ENCODE results near the gene FBXO28.

The FBXO28 gene

GRCh38 chr1:224178894-224179293, 65.0 kb downstream of the FBXO28 start:
- no peak for FAIRE-seq

GRCh38 chr1:224180783-224181452, 67.0 kb downstream of the FBXO28 start:
- no peak for DNase-seq (ENCODE audit: insufficient read length, low spot score)
- no peak for TF ChIP-seq POLR2A (IDR thresholded peaks at IDR 0.05; ENCODE audit: low read depth, low read length)
- FAIRE-seq: no peak

More at GRCh38 chr1:224178894-224179293, 65.0 kb downstream of the FBXO28 start:
- DNase-seq (ENCODE audit: insufficient read length, low spot score): no peak
- no peak for TF ChIP-seq POLR2A (IDR thresholded peaks at IDR 0.05; ENCODE audit: low read depth, low read length)

- TF ChIP-seq POLR2A (IDR thresholded peaks at IDR 0.05; ENCODE audit: low read depth, low read length): no peak
- FAIRE-seq (no peak), DNase-seq (ENCODE audit: insufficient read length, low spot score) (no peak)
These were observed 67.5 kb downstream of the FBXO28 start for GRCh38 chr1:224181453-224181810.

GRCh38 chr1:224182057-224182865, 68.3 kb downstream of the FBXO28 start:
- FAIRE-seq (no peak), DNase-seq (ENCODE audit: insufficient read length, low spot score) (no peak)
- no peak for TF ChIP-seq POLR2A (IDR thresholded peaks at IDR 0.05; ENCODE audit: low read depth, low read length)

- peak; percentile 85 for TF ChIP-seq POLR2A (IDR thresholded peaks at IDR 0.05; ENCODE audit: low read depth, low read length)
- peak; percentile 90 for DNase-seq (ENCODE audit: insufficient read length, low spot score)
- no peak for FAIRE-seq
These were observed 69.1 kb downstream of the FBXO28 start, which contains the start of gene DEGS1 for GRCh38 chr1:224182866-224183590. Gene DEGS1, plus strand, starts transcription at chr1:224183240. Its CDS starts 97 bp downstream, at chr1:224183337.

- no peak for FAIRE-seq
- peak; percentile 56 for DNase-seq (ENCODE audit: insufficient read length, low spot score)
These were observed 69.8 kb downstream of the FBXO28 start for GRCh38 chr1:224183591-224184312.

GRCh38 chr1:224185208-224185607, 71.3 kb downstream of the FBXO28 start:
- no peak for DNase-seq (ENCODE audit: insufficient read length, low spot score)
- FAIRE-seq: no peak
- no peak for TF ChIP-seq POLR2A (IDR thresholded peaks at IDR 0.05; ENCODE audit: low read depth, low read length)

More at GRCh38 chr1:224183591-224184312, 69.8 kb downstream of the FBXO28 start:
- TF ChIP-seq POLR2A (IDR thresholded peaks at IDR 0.05; ENCODE audit: low read depth, low read length): peak; percentile 43; the same call in 1 of the 2 replicates

- FAIRE-seq (no peak), DNase-seq (ENCODE audit: insufficient read length, low spot score) (no peak)
- no peak for TF ChIP-seq POLR2A (IDR thresholded peaks at IDR 0.05; ENCODE audit: low read depth, low read length)
These were observed 74.4 kb downstream of the FBXO28 start for GRCh38 chr1:224188286-224188685.

- no peak for FAIRE-seq
- no peak for TF ChIP-seq POLR2A (IDR thresholded peaks at IDR 0.05; ENCODE audit: low read depth, low read length)
- no peak for DNase-seq (ENCODE audit: insufficient read length, low spot score)
These were observed 75.7 kb downstream of the FBXO28 start for GRCh38 chr1:224189561-224189960.

- FAIRE-seq: no peak
These were observed 78.3 kb downstream of the FBXO28 start for GRCh38 chr1:224192082-224192788.

GRCh38 chr1:224193319-224193966, 79.5 kb downstream of the FBXO28 start:
- DNase-seq (ENCODE audit: insufficient read length, low spot score) (no peak), FAIRE-seq (no peak)
- TF ChIP-seq POLR2A (IDR thresholded peaks at IDR 0.05; ENCODE audit: low read depth, low read length): no peak

More at GRCh38 chr1:224192082-224192788, 78.3 kb downstream of the FBXO28 start:
- no peak for TF ChIP-seq POLR2A (IDR thresholded peaks at IDR 0.05; ENCODE audit: low read depth, low read length)
- DNase-seq (ENCODE audit: insufficient read length, low spot score): no peak

- TF ChIP-seq POLR2A (IDR thresholded peaks at IDR 0.05; ENCODE audit: low read depth, low read length): no peak
- DNase-seq (ENCODE audit: insufficient read length, low spot score): no peak
- FAIRE-seq: no peak
These were observed 83.1 kb downstream of the FBXO28 start for GRCh38 chr1:224196813-224197600.

Measured in H54 (cell line).